Amygdala (tissue), 56 donors: ENCODE results near the gene MACROD2.
"Not testable (repeated sequence)": the region's sequence is repeated elsewhere in the genome, so short reads cannot be mapped to it uniquely, and the experiment has no call there.

Source experiments
- DNase-seq, 56 donors: peaks; one replicate each; lab custom pipeline; 2025; lab: John Stamatoyannopoulos, UW

MACROD2 gene

DNA sequence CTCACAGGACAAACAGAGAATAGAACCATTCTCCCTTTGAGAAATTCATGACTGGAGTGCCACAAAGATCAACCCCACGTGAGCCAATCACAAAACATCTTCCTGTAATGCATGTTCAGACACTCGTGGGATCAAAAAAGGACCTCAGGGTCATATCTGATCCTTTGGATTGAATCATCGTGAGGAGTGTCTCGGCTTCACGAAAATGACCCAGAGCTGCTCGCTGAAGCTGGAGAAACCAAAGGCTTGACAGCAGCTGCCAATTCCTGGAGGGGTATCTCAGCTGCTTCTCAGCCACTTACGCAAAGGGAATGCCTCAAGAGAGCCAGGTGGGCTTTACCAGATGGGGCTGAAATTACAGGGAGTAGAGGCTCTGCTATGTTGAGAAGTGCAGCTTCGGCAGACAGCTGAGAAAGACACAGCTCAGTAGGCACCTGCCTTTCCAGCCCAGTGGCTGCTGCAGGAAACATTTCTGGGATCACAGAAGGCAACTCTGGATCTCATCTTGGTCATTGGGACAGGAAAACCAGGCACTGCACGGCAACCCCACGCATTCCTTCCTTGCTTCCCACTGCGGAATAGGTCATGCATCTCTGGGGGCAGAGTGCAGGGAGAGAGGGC, 1764.8 kb downstream of the MACROD2 start:
- peak in 6 of 56 donors; percentile 1 to 11 (median 6) for DNase-seq

DNA sequence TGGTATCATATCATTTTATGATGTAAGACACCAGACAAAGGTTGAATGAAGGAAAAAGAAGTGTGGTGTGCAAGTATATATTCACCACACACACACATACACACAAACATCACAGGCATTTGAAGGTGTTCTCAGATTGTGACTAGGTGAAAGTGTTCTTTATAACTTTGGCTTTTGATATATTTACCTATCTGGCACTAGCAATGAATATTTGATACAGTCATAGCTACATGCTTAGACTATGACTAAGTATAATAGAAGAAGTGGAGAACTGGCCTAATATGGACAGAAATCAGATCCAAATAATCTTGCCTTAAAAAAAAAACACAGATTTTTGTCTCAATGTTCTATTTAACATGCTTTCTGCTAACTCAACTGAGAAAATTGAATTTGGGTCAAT, 1768.0 kb downstream of the MACROD2 start:
- no peak for DNase-seq

DNA sequence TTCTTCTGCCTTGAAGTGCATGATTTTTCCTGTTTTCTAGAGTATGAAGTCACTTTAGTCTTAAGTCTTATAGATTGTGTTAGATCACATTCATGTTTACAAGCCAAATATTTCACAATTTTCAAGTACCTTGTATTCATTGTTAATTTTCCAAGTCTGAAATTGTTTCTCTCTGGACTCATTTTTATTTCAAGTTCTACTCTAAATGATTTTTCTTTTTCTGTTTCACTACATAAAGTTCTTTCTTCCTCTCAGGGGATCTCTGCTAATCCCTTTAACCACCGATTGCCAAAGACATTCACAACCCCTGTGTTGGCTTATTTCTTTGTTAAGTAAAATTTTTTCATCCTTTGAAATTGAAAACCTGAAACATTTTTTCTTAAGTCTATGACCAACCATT, 1772.3 kb downstream of the MACROD2 start:
- DNase-seq: no peak

DNA sequence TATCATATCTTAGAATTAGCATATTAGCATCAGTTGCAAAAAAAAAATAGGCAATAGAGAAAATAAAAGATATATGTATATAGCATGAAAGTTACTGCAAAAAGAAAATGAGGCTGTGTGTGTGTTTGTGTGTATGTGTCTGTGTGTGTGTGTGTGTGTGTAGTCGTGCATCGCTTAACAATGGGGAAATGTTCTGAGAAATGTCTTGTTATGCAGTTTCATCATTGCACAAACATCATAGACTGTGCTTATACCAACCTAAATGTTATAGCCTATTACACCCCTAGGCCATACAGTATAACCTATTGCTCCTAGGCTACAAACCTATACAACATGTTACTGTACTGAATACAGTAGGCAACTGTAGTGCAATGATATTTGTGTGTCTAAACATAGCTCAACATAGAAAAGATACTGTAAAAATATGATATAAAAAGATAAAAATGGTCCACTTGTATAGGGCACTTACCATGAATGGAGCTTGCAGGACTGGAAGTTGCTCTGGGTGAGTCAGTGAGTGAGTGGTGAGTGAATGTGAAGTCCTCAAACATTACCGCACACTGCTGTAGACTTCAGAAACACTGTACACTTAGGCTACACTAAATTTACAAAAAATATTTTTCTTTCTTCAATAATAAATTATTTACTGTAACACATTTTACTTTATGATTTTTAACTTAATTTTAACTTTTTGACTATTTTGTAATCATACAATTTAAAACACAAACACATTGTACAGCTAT, 1772.9 kb downstream of the MACROD2 start:
- DNase-seq: no peak

DNA sequence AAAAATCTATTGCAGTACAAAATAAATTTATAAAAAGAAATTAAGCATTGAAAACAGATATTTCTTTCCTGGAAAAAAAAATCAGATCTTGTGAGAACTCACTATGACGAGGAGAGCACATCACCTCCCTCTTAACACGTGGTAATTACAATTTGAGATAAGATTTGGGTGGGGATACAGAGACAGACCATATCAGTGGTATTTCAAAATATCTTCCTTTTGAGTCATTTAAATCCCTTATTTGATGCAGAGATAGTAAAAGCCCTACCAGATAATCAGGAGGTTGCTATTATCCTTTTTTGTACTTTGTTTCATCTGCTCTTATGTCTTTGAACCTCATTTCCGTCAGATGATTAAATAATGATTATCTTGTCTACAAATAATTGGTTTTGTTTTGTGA, 1777.5 kb downstream of the MACROD2 start:
- no peak for DNase-seq

DNA sequence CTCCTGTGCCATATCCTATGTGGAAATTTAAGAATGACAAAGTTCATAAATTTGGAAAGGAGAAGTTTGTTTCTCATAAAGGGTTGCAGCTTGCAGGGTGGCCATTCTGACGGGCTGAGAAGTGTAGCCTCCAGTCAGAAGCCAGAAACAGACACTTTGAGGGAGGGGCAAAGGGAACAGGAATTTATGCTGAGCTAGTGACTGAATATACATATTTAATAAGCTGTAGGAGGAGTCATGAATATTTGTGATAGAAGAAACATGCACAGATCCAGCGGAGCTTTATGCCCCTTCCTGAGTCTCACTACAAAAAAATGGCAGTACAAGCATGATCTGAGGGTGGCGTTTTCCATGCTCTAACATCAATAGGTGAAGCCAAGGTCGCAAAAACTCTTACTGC, 1779.6 kb downstream of the MACROD2 start:
- no peak for DNase-seq

DNA sequence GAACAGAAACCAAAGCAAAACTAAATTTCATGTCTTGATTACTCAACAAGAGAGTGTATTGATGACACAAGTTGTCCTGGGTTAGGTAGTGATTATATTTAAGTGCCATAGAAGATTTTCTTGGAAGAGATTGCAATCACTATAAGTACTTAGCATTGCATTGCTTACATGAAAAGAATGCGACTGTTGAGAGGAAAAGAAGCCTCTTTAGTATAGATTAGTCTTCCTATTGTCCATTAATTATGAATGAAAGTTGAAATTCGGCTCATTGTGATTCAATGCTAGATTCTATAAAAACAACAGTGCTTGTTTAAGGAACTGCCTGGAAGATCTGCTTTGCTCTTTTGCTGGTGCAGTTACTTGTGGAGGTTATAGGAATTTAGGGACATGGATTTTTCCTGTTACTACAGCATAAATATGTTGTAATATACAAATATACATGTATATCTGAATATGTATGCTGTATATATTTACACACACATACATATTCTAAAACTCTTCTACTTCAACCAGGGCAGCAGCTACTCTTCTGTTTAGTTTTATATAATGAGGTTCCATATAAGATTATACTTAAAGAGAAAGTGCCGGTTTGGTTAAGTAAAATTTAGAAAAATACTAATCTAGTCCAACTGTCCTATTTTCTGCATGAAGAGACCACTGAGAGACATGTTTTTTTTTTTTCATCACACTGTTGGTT, 1781.6 kb downstream of the MACROD2 start:
- DNase-seq: no peak

DNA sequence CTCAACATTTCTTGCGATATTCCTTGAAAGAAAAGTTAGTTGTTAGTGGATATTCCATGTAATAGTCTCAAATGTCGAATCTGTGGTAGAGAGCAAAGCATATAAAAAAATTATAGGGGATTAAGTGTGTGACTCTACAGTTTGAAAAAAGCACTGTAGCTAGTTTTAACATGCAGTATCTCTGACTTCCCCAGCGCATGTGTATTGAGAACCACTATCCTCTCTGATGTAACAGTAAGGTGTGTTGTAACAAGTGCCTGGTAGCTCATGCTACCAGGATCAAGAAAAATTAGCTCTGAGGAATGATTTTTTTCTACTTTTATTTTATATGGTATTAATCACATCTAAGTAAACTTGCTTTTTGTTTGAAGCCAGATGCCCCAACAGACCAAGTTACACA, 1788.7 kb downstream of the MACROD2 start:
- no peak for DNase-seq

DNA sequence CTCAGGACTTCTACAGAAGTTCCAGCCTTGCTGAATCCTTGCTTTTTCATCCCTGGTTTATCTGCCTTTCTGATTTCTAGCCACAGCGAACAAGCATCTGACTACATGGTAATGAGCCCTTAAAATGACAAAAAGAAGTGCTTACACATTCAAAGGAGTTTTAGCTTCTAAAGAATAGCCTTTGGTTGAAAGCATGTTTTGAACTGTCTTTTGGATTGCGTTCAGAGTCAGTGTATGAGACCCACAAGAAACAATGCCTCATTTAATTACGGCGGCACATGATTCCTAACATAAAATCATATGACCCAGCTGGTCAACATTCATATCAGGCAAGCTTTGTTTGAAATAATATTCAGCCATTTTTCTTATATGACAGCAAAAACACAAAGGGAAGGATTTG, 1793.8 kb downstream of the MACROD2 start:
- DNase-seq: peak in 14 of 56 donors; percentile 1 to 69 (median 11)

DNA sequence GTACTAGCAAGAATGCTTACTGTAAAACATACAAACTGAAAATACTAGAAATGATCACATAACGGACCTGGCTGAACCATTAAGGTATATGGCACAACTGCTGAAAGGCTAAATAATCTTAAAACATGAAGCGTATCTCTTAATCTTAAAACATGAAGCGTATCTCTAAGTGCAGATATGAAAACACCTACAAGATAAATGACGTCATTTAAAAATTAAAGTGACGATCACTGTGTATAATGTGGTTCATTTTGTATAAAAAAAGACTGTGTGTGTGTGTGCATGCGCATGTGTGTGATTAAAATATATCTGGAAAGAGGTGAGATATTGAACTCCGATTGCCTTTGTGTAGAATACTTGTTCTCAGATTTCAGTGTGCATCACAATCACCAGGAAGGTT, 1797.5 kb downstream of the MACROD2 start:
- DNase-seq: no peak

DNA sequence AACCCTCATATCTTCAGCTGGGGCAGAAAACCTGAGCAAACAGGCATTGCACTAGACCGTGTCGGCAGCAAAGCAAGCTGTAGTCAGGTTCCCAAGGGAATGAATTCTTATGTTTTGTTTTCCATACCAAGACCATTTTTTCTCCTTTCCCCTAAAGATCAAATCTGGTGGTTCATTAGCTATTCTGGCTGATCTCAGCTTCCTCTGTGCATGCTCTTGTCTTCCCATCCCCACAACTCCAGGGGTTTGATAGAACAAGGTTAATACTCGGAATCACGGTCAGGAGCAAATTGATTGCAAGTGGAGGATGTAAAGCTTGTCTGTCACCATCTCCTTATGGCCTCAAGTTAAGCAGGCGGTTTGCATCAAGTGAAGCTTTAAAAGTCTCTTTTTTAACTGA, 1799.1 kb downstream of the MACROD2 start:
- no peak for DNase-seq

DNA sequence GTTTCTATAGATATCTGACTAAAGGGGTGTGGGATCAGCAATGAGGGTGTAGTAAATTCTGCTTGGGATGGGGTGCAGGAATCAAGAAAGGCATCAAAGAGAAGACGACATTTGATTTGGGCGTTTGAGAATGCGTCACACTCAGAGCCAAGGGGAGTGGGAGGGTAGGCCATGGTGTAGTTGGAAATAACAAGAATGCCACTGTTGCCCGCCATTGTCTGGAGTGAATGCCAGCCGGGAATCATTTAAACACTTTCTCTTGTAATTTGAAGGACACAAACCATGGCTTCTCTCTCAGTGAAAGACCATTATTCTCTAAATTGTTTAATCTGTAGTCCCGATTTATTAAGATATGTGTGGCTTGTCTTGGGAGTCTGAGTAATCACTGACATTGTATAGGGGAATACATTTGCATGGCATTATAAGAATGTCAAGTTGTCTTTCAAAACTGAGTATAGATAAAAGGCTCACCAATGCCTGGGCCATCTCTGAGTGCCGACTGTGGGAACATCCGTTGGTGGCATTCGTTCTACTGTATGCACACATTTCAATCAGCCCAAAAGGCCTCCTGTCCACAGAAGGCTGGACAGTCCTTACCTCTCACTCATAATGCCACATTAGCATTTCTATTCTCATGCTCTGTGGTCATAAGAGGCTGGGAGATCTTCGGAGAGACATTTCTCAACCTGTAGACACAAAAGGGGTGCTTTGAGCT, 1800.1 kb downstream of the MACROD2 start:
- no peak for DNase-seq

DNA sequence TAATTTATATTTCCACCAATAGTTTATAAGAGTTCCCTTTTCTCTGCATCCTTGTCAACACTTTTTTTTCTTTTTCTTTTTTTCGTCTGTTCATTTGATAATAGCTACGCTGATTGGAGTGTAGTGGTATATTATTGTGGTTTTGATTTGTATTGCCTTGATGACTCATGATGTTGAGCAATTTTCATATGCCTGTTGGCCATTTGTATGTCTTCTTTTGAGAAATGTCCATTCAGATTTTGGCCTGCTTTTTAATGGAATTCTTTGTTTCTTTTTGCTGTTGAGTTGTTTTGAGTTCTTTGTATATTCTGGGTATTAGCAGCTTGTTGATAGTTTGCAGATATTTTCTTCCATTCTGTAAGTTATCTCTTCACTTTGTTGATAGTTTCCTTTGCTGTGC, 1804.6 kb downstream of the MACROD2 start:
- DNase-seq: no peak

DNA sequence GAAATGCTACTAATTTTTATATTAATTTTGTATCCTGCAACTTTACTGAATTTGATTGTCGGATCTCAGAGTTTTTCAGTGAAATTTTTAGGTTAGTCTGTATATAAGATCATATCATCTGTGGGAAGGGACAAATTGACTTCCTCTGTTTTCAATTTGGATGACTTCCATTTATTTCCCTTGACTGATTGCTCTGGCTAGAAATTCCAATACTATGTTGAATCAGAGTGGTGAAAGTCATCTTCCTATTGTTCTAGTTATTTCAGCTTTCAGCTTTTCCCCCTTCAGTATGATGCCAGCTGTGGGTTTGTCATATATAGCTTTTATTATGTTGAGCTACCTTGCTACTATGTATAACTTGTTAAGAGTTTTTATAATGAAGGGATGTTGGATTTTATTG, 1806.7 kb downstream of the MACROD2 start:
- DNase-seq: no peak

DNA sequence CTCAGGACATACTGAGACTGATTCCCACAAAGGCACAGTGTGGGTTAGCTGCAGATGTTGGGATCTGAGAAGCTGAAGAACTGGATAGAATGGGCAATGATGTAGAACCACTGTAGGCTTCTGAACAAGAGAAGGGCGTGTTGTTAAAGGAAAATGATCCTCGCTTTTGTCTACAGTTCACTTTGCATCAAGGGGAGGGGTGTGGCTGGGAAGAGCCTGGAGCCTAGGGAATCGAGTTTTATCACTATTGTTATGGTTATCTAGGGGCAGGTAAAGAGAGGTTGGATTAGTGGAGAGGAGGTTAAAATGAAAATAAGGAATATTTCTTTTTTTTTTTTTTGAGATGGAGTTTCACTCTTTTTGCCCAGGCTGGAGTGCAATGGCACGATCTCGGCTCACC, 1809.8 kb downstream of the MACROD2 start:
- DNase-seq: no peak

DNA sequence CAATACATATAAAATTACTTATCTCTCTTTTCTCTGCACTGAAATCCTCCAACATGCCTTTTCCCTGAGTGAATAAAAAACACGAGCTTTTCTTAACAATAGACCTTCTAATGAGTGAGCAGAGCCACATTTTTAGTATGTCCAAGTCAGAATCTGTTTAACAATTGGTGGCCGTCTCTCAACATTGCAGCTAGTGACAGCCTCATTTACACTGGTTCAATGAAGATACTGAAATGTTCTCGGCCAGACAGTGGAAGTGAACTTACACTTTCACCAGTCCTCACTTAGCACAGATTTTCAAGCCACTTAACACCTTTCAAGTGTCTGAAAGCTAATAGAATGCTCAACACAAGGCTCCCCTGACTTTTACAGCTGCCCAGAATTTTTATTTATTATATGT, 1810.8 kb downstream of the MACROD2 start:
- no peak for DNase-seq

DNA sequence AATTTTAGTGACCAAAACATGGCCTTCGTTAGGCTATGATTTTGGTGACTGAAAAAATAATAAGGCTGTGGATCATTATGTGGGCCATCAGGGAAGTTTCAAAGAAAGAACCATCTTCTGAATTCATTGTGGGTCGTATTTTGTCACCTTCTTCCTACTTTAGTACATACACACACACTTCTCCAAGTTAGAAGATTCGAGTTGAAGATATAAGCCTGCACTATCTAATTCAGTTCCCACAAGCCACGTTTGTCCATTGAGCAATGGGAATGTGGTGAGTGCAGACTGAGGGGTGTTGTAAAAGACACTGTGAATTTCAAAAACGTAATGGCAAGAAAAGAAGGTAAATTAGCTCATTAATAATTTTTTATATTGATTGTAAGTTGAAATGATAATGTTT, 1812.0 kb downstream of the MACROD2 start:
- no peak for DNase-seq

DNA sequence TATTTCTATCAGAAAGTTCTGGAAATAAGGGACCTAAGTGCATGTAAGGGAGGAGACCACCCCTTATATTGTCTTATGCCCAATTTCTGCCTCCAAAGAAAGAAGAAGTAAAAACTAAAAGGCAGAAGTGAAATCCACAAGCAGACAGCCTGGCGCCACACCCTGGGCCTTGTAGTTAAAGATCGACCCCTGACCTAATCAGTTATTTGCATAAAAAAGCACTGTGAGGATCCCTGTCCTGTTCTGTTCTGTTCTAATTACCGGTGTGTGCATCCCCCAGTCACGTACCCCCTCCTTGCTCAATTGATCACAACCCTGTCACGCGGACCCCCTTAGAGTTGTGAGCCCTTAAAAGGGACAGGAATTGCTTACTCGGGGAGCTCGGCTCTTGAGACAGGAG, 1812.5 kb downstream of the MACROD2 start:
- not testable (repeated sequence) for DNase-seq

DNA sequence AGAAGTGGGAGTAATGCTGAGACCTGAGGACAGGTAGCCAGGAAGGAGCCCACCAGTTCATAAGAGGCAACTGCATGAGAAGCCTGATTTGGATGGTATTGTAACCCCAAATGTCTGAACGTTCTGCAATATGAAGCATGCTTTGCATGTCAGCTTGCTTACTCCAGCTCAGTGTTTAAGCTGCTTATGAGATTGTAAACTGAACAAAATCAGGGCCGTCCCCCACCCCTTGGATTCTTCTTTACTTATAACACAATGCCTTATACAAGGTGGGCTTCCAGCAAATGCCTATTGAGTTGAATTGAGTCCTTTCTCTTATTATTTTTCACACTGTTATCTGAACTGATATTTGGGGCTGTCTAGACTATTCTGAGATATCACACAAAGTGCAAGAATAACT, 1816.6 kb downstream of the MACROD2 start:
- no peak for DNase-seq

DNA sequence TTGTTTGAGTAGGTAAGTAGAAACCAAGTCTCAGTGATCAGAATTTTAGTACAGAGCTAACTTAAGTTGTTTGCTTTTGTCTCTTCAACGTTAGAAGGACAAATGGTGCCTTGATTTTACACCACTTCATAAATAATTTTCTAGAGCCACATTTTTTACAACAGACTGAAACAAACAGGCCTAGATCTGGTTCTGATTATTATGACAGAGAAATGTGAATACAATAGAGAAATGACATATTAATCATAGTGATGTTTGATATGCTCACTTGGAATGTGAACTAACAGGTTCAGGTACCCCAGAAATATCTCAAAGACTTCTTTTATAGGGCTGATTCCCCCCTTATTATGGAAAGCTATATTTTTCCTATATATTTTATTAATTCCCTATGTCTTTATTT, 1817.4 kb downstream of the MACROD2 start:
- no peak for DNase-seq

DNA sequence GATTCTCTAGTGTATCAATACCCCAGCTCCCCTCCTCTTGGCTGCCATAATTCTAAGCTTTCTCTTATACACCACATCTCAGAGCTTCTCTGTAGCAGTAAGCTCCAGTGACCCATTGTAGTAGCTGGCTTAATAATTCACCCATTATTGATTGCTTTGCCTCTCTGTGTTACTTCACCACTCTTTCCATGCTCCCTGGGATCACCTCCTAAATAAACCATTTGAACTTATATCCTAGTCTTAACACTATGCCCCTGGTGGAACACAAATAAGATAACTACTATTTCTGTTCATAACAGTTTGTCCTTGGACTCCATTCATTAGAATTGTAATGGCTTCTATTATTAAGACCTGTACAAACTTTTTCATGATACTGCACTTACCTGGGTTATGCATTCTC, 1819.0 kb downstream of the MACROD2 start:
- DNase-seq: no peak
